ENCODE data around the gene ARID5A. TPM values are rescaled to one million over a fixed set of nuclear protein-coding genes. Genes with fewer than 3 reads are reported as not detected.

Gene ARID5A
- total and polyA plus RNA-seq, 2 donors (not counting 1 experiment from before 2014, with no cell fraction given), result 35.5 to 93.0 TPM

DNA sequence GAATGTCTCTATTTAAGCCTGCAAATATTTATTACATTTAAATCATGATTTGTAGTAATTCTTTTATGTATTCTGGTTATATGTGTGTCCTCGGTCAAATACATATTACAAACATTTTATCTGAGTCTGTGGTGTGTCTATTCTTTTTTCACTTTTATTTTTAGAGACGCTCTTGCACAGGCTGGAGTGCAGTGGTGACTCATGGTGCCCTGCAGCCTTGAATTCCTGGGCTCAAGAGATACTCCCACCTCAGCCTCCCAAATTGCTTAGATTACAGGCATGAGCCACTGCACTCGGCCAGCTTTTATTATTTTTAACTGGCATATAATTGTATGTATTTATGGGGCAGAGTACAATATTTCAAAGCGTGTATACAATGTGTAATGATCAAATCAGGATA is 47.5 kb downstream of the ARID5A start:
- H3K9me3 ChIP-seq (ENCODE audit: control extremely low read depth in 1 of 3, control insufficient read depth in 2 of 3, insufficient read depth in 1 of 3, low read length in 2 of 3), result no peaks in the 10 kb centered on the region
- ATAC-seq (ENCODE audit: low read depth) (no peak), DNase-seq (no peak)
- no CpG with 5 or more reads among the region's 4 CpGs for WGBS (ENCODE audit: insufficient coverage)
- Mint-ChIP-seq H3K4me3 (no peak overlapping the region), H3K9me3 (ENCODE audit: insufficient read depth) (no peaks in the 10 kb centered on the region), H3K27me3 (no peaks in the 10 kb centered on the region), H3K27ac (no peak overlapping the region), H3K4me1 (no peaks in the 10 kb centered on the region)
- ChIA-PET CTCF (no interaction called here), POLR2A (no interaction called here)
- no peak overlapping the region for H3K4me2 ChIP-seq (replicated peaks; ENCODE audit: low read depth, low read length, poor library complexity, severe bottlenecking)
- H3K27me3 ChIP-seq (replicated peaks in 1 of 4; ENCODE audit: control extremely low read depth in 1 of 4, control insufficient read depth in 3 of 4, insufficient read depth in 4 of 4, low read length in 3 of 4), result no peaks in the 10 kb centered on the region
- intact Hi-C loops (cut with micrococcal nuclease), result no loop called here
- H3K4me1 ChIP-seq (ENCODE audit: control insufficient read depth in 2 of 2, insufficient read depth in 2 of 2, low read length in 2 of 2), result no peaks in the 10 kb centered on the region
- TF ChIP-seq, protein P1, sequence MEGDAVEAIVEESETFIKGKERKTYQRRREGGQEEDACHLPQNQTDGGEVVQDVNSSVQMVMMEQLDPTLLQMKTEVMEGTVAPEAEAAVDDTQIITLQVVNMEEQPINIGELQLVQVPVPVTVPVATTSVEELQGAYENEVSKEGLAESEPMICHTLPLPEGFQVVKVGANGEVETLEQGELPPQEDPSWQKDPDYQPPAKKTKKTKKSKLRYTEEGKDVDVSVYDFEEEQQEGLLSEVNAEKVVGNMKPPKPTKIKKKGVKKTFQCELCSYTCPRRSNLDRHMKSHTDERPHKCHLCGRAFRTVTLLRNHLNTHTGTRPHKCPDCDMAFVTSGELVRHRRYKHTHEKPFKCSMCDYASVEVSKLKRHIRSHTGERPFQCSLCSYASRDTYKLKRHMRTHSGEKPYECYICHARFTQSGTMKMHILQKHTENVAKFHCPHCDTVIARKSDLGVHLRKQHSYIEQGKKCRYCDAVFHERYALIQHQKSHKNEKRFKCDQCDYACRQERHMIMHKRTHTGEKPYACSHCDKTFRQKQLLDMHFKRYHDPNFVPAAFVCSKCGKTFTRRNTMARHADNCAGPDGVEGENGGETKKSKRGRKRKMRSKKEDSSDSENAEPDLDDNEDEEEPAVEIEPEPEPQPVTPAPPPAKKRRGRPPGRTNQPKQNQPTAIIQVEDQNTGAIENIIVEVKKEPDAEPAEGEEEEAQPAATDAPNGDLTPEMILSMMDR (IDR thresholded peaks at IDR 0.05), result no peak
- TF ChIP-seq EZH2 (IDR thresholded peaks at IDR 0.05; ENCODE audit: borderline replicate concordance, insufficient read depth, low read depth, low read length, poor library complexity, severe bottlenecking), result no peak
- no peak overlapping the region for H2AFZ ChIP-seq (ENCODE audit: insufficient read depth, low read depth, low read length, poor library complexity, severe bottlenecking)
- no peaks in the 10 kb centered on the region for H3K79me2 ChIP-seq (ENCODE audit: control insufficient read depth, insufficient read depth, low read length)
- no peak overlapping the region for H3K9ac ChIP-seq (ENCODE audit: low read length)
- H3K27ac ChIP-seq (ENCODE audit: low read length in 2 of 2), result no peak overlapping the region
- H3K4me3 ChIP-seq (ENCODE audit: control extremely low read depth in 1 of 5, extremely low read depth in 1 of 5, insufficient read depth in 1 of 5, low read depth in 2 of 5, low read length in 4 of 5), result no peak overlapping the region
- no peaks in the 10 kb centered on the region for H4K20me1 ChIP-seq (ENCODE audit: control insufficient read depth, insufficient read depth, low read length, poor library complexity, severe bottlenecking)
- peaks cover 0 to 1% of the 10 kb centered on the region in 2 experiments for H3K36me3 ChIP-seq (replicated peaks in 1 of 2; ENCODE audit: control extremely low read depth in 1 of 2, control insufficient read depth in 1 of 2, extremely low read depth in 1 of 2, insufficient read depth in 2 of 2, low read length in 1 of 2)

DNA sequence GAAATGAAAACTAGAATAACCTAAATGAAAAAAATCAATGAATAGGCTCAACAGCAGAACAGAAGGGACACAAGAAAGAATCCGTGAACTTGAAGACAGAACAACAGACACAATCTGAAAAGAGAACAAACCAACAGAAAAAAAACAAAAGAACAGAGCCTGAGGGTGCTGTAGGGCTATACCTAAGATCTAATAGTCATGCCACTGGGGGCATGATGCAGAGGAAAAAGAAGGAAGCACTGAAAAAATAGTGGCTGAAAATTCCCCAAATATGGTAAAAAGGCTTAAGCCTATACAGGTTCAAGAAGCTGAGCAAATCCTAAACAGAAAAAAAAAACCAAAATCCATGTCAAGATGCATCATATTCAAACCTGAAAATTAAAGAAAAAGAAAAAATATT is 51.3 kb downstream of the ARID5A start:
- Histone ChIP-seq H3K9me3 (ENCODE audit: control extremely low read depth in 1 of 3, control insufficient read depth in 2 of 3, insufficient read depth in 1 of 3, low read length in 2 of 3) (no peaks in the 10 kb centered on the region), H2AFZ (ENCODE audit: insufficient read depth, low read depth, low read length, poor library complexity, severe bottlenecking) (no peak overlapping the region), H3K27ac (ENCODE audit: low read length in 2 of 2) (no peak overlapping the region), H3K36me3 (replicated peaks in 1 of 2; ENCODE audit: control extremely low read depth in 1 of 2, control insufficient read depth in 1 of 2, extremely low read depth in 1 of 2, insufficient read depth in 2 of 2, low read length in 1 of 2) (peaks cover 1 to 2% of the 10 kb centered on the region in 2 experiments), H3K4me3 (ENCODE audit: control extremely low read depth in 1 of 5, extremely low read depth in 1 of 5, insufficient read depth in 1 of 5, low read depth in 2 of 5, low read length in 4 of 5) (no peak overlapping the region), H3K79me2 (ENCODE audit: control insufficient read depth, insufficient read depth, low read length) (no peaks in the 10 kb centered on the region), H3K27me3 (replicated peaks in 1 of 4; ENCODE audit: control extremely low read depth in 1 of 4, control insufficient read depth in 3 of 4, insufficient read depth in 4 of 4, low read length in 3 of 4) (no peaks in the 10 kb centered on the region), H4K20me1 (ENCODE audit: control insufficient read depth, insufficient read depth, low read length, poor library complexity, severe bottlenecking) (no peaks in the 10 kb centered on the region), H3K4me1 (ENCODE audit: control insufficient read depth in 2 of 2, insufficient read depth in 2 of 2, low read length in 2 of 2) (no peaks in the 10 kb centered on the region), H3K4me2 (replicated peaks; ENCODE audit: low read depth, low read length, poor library complexity, severe bottlenecking) (no peak overlapping the region), H3K9ac (ENCODE audit: low read length) (no peak overlapping the region)
- WGBS (ENCODE audit: insufficient coverage), result no CpG with 5 or more reads among the region's 1 CpG
- CTCF ChIA-PET, result no interaction called here
- no peaks in the 10 kb centered on the region for H3K27me3 Mint-ChIP-seq
- no peak overlapping the region for H3K27ac Mint-ChIP-seq
- no peak overlapping the region for H3K4me3 Mint-ChIP-seq
- H3K4me1 Mint-ChIP-seq, result no peaks in the 10 kb centered on the region
- H3K9me3 Mint-ChIP-seq (ENCODE audit: insufficient read depth), result no peaks in the 10 kb centered on the region
- DNase-seq, result no peak
- TF ChIP-seq, protein P1 (IDR thresholded peaks at IDR 0.05), result no peak
- TF ChIP-seq EZH2 (IDR thresholded peaks at IDR 0.05; ENCODE audit: borderline replicate concordance, insufficient read depth, low read depth, low read length, poor library complexity, severe bottlenecking), result no peak
- intact Hi-C loops (cut with micrococcal nuclease), result no loop called here
- POLR2A ChIA-PET, result no interaction called here
- no peak for ATAC-seq (ENCODE audit: low read depth)

All from B cell (primary cell).